ENCODE results near the gene ELFN1. TPM values are rescaled to one million over a fixed set of nuclear protein-coding genes. Genes with fewer than 3 reads are reported as not detected.

ELFN1 gene
- total RNA-seq, 1 experiment from 2014 or later: 0.69 TPM

GRCh38 chr7:1679326-1679965 lies 9.4 kb downstream of the ELFN1 start:
- DNase-seq (no peak), ATAC-seq (no peak)
- Histone ChIP-seq H3K9me3 (ENCODE audit: low read length) (no peaks in the 10 kb centered on the region), H3K27me3 (ENCODE audit: low read length) (peaks cover 34% of the 10 kb centered on the region), H3K4me2 (ENCODE audit: low read length) (no peak overlapping the region), H3K9me2 (replicated peaks; ENCODE audit: low read length) (no peaks in the 10 kb centered on the region), H3K36me3 (ENCODE audit: low read depth, low read length) (no peaks in the 10 kb centered on the region), H3F3A (ENCODE audit: low read length, unreplicated experiment) (no peaks in the 10 kb centered on the region), H3K79me2 (ENCODE audit: low read length) (no peaks in the 10 kb centered on the region), H3K4me1 (ENCODE audit: insufficient read depth, low read length) (no peaks in the 10 kb centered on the region), H3K27ac (ENCODE audit: low read length) (no peak overlapping the region), H3K9ac (ENCODE audit: low read length) (no peak overlapping the region), H3K4me3 (ENCODE audit: low read length) (no peak overlapping the region), H4K20me1 (ENCODE audit: low read length) (no peaks in the 10 kb centered on the region), H2AFZ (ENCODE audit: low read length) (no peak overlapping the region)
- intact Hi-C loops (cut with micrococcal nuclease): no loop called here
- no peak for TF ChIP-seq EZH2 (IDR thresholded peaks at IDR 0.05; ENCODE audit: low read length, unreplicated experiment)
- TF ChIP-seq CTCF (conservative IDR thresholded peaks at IDR 0.05; ENCODE audit: low read depth, low read length): no peak
- TF ChIP-seq EZH2phosphoT487 (IDR thresholded peaks at IDR 0.05; ENCODE audit: borderline replicate concordance, low read length): no peak
- CTCF ChIA-PET: no interaction called here
- POLR2A ChIA-PET (ENCODE audit: unreplicated experiment): no interaction called here
- no TSS peak for BruUV-seq (replicated peaks)

GRCh38 chr7:1679966-1680730 lies 10.1 kb downstream of the ELFN1 start:
- ChIA-PET CTCF (no interaction called here), POLR2A (ENCODE audit: unreplicated experiment) (no interaction called here)
- no peak for ATAC-seq
- Histone ChIP-seq H3F3A (ENCODE audit: low read length, unreplicated experiment) (no peaks in the 10 kb centered on the region), H3K9me2 (replicated peaks; ENCODE audit: low read length) (no peaks in the 10 kb centered on the region), H3K36me3 (ENCODE audit: low read depth, low read length) (no peaks in the 10 kb centered on the region), H3K4me1 (ENCODE audit: insufficient read depth, low read length) (no peaks in the 10 kb centered on the region), H3K27ac (ENCODE audit: low read length) (no peak overlapping the region), H3K9ac (ENCODE audit: low read length) (no peak overlapping the region), H4K20me1 (ENCODE audit: low read length) (no peaks in the 10 kb centered on the region), H3K4me2 (ENCODE audit: low read length) (no peak overlapping the region), H3K9me3 (ENCODE audit: low read length) (peaks cover 5% of the 10 kb centered on the region; the same call in 1 of the 2 replicates), H2AFZ (ENCODE audit: low read length) (no peak overlapping the region), H3K79me2 (ENCODE audit: low read length) (no peaks in the 10 kb centered on the region), H3K27me3 (ENCODE audit: low read length) (peaks cover 27% of the 10 kb centered on the region), H3K4me3 (ENCODE audit: low read length) (no peak overlapping the region)
- intact Hi-C loops (cut with micrococcal nuclease): no loop called here
- TF ChIP-seq EZH2phosphoT487 (IDR thresholded peaks at IDR 0.05; ENCODE audit: borderline replicate concordance, low read length) (no peak), CTCF (conservative IDR thresholded peaks at IDR 0.05; ENCODE audit: low read depth, low read length) (no peak), EZH2 (IDR thresholded peaks at IDR 0.05; ENCODE audit: low read length, unreplicated experiment) (no peak)
- no TSS peak for BruUV-seq (replicated peaks)
- no peak for DNase-seq

DNA sequence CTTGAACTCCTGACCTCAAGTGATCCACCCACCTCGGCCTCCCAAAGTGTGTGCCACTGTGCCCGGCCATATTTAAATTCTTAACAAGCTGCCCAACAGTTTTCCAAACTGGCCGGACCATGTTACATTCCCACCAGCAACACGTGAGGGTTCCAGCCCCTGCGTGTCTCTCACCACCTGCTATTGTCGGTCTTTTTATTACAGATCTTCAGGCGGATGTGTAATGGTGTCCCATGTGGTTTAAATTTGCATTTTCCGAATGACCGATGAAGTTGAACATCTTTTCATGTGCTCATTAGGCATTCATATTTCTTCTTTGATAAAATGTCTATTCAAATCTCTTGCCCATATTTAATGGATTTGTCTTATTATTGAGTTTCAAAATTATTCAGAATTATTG lies 11.5 kb downstream of the ELFN1 start:
- Histone ChIP-seq H3K79me2 (ENCODE audit: low read length) (no peaks in the 10 kb centered on the region), H3K4me2 (ENCODE audit: low read length) (no peak overlapping the region), H3K9ac (ENCODE audit: low read length) (no peak overlapping the region), H3K4me3 (ENCODE audit: low read length) (no peak overlapping the region), H3K9me3 (ENCODE audit: low read length) (peaks cover 7% of the 10 kb centered on the region; the same call in 1 of the 2 replicates), H3K36me3 (ENCODE audit: low read depth, low read length) (no peaks in the 10 kb centered on the region), H4K20me1 (ENCODE audit: low read length) (no peaks in the 10 kb centered on the region), H2AFZ (ENCODE audit: low read length) (no peak overlapping the region), H3F3A (ENCODE audit: low read length, unreplicated experiment) (no peaks in the 10 kb centered on the region), H3K9me2 (replicated peaks; ENCODE audit: low read length) (no peaks in the 10 kb centered on the region), H3K27me3 (ENCODE audit: low read length) (peaks cover 14% of the 10 kb centered on the region), H3K27ac (ENCODE audit: low read length) (no peak overlapping the region), H3K4me1 (ENCODE audit: insufficient read depth, low read length) (no peaks in the 10 kb centered on the region)
- POLR2A ChIA-PET (ENCODE audit: unreplicated experiment): interaction anchor here (0.6 kb wide), 1 partner anchor 428 kb away, joined by 5 read pairs; no protein-coding TSS in a partner anchor
- CTCF ChIA-PET: no interaction called here
- DNase-seq (no peak), ATAC-seq (no peak)
- BruUV-seq (replicated peaks): no TSS peak
- no peak for TF ChIP-seq EZH2phosphoT487 (IDR thresholded peaks at IDR 0.05; ENCODE audit: borderline replicate concordance, low read length)
- intact Hi-C loops (cut with micrococcal nuclease): no loop called here
